NOMO-1 (cell line): ENCODE results near the gene SERINC4.
"Not testable (repeated sequence)": the region's sequence is repeated elsewhere in the genome, so short reads cannot be mapped to it uniquely, and the experiment has no call there.

Experiments used
- DNase-seq, 2 experiments: peaks; one replicate each; lab custom pipeline; 2025; ENCODE audit not compliant: unreplicated experiment in 2 of 2; lab: John Stamatoyannopoulos, UW

Gene SERINC4

DNA sequence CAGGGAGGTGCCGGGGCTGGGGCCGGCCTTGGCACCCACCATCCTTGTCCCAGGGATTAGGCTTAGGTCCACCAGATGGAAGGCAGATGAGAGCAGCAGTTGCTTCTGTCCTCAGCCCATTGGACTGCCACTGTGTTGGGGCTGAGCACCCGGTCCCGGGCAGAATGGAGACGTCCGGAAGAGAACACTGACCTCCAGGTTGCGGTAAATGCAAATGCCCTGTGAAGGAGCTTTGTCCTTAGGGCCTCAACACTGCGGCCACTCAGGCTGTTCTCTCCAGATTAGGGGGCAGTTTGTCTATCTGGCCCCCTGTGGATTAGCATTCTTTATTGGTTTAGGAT is at the start of gene SERINC4:
Gene SERINC4, minus strand, starts transcription at position 276 of the 341 bp plus-strand sequence. Its CDS starts 234 bp downstream, at position 42.
- DNase-seq, result no peak

DNA sequence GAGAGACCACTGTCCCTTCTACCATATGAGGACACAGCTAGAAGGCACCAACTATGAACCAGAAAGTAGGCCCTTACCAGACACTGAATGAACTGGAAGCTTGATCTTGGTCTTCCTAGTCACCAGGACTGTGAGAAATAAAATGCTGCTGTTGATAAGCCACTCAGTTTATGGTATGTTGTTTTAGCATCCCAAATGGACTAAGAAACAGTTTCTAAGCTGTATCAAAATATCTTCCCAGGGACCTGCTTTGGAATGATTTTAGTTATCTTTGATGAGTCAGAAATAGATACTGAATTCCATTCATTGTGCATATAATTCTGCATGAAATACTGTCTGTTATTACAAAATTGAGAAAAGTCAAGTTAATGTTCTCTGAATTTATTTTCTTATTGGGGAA is 45.4 kb upstream of the SERINC4 start:
- no peak for DNase-seq

DNA sequence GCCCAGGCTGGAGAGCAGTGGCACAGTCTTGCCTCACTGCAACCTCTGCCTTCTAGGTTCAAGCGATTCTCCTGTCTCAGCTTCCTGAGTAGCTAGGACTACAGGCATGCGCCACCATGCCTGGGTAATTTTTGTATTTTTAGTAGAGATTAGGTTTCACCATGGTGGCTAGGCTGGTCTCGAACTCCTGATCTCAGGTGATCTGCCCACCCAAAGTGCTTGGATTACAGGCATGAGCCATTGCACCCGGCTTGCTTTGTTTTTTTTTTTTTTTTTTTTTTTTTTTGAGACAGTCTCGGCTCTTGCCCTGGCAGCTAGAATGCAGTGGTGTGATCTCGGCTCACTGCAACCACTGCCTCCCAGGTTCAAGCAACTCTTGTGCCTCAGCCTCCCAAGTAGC is 32.5 kb upstream of the SERINC4 start:
- DNase-seq, result not testable (repeated sequence)

DNA sequence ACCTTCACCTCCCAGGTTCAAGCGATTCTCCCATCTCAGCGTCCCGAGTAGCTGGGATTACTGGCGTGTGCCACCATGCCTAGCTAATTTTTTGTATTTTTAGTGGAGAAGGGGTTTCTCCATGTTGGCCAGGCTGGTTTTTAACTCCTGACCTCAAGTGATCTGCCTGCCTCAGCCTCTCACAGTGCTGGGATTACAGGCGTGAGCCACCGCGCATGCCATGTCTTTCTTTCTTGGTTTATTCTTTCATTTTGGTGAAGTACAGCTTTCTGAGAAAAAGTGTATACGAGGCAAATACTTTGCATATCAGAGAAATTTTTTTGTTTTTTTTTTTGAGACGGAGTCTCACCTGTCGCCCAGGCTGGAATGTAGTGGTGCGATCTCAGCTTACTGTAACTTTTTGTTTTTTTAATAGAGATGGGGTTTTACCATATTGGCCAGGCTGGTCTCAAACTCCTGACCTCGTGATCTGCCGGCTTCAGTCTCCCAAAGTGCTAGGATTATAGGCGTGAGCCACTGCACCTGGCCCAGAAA is 31.6 kb upstream of the SERINC4 start:
- not testable (repeated sequence) for DNase-seq

DNA sequence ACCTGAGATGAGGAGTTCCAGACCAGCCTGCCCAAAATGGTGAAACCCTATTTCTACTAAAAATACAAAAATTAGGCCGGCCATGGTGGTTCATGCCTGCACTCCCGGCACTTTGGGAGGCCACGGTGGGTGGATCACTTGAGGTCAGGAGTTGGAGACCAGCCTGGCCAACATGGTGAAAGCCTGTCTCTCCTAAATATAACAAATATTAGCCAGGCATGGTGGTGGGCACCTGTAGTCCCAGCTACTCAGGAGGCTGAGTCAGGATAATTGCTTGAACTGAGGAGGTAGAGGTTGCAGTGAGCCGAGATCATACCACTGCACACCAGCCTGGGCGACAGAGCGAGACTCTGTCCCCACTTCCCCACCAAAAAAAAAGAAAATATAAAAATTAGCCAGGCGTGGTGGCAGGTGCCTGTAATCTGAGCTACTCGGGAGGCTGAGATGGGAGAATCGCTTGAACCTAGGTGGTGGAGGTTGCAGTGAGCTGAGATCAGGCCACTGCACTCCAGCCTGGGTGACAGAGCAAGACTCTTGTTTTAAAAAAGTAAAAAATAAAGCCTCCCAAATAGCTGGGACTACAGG is 30.8 kb upstream of the SERINC4 start:
- DNase-seq, result not testable (repeated sequence)

DNA sequence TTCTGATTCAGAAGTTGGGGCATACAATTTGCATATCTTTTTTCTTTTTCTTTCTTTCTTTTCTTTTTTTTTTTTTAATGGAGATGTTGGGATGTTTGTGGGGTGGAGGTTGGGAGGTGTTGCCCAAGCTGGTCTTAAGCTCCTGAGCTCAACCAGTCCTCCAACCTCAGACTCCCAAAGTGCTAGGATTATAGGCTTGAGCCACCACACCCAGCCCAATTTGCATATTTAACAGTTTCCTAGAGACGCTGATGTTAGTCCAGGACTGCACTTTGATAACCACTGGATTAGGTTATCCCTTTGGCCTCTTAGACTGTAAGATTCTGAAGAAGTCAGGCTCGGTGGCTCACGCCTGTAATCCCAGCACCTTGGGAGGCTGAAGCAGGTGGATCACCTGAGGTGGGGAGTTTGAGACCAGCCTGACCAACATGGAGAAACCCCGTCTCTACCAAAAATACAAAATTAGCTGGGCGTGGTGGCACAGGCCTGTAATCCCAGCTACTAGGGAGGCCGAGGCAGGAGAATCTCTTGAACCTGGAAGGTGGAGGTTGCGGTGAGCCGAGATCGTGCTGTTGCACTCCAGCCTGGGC is 30.0 kb upstream of the SERINC4 start:
- not testable (repeated sequence) for DNase-seq

DNA sequence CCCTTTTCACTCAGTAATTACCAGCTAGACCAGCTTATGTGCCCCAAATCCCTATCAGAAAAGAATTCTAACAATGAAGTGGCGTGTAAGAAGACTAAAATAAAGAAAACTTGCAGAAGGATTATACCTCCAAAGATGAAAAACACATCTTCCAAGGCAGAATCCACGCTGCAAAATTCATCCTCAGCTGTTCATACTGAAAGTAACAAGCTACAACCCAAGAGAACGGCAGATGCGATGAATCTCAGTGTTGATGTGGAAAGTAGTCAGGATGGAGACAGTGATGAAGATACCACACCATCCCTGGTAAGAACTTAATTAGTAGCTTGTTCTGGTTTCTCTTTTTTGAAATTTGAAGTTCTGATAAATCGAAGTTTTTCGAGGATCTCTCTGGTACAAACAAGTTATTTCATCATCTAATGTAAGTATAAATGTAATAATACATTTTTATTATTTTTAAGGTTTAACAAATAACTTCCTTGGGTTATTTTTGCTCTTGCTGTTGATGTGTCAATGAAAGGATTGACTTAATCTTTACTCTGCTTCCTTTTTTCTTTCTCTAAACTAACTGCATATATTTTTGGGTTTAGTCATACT is 28.1 kb upstream of the SERINC4 start:
- peak in 1 of 2 experiments; percentile 11 for DNase-seq

DNA sequence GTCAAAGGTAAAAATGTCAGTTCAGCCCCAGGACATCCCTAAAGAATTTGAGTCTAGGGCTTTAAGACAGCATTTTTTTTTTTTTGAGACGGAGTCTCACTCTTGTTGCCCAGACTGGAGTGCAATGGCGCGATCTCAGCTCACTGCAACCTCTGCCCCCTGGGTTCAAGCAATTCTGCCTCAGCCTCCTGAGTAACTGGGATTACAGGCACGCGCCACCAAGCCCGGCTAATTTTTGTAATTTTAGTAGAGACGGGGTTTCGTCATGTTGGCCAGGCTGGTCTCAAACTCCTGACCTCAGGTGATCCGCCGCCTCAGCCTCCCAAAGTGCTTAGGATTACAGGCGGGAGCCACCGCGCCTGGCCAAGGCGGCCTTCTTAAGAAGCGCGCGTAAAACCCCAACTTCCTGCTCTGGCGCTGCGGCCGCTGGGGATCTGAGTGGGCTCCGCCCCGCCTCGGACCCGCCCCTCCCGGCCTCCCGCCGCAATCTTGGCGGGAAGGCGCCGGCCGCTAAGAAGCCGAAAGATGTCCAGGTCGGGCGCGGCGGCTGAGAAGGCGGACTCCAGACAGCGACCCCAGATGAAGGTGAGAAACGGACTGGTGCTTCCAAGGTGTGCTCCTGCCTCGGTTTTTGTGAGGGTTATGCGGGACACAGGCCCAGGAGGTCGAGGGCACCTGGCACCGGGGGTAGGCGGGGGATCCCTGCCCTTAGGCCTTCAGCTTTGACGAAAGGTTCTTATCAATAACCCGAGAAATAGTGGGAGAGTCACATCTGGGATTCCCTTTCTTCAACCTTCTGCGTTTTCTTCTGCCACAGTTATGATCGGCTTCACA is 26.7 kb upstream of the SERINC4 start, which contains the start of gene WDR76:
Gene WDR76, plus strand, starts transcription at position 495 of the 834 bp plus-strand sequence. Its CDS starts 31 bp downstream, at position 526.
- DNase-seq, result peak; percentile 72 to 92

DNA sequence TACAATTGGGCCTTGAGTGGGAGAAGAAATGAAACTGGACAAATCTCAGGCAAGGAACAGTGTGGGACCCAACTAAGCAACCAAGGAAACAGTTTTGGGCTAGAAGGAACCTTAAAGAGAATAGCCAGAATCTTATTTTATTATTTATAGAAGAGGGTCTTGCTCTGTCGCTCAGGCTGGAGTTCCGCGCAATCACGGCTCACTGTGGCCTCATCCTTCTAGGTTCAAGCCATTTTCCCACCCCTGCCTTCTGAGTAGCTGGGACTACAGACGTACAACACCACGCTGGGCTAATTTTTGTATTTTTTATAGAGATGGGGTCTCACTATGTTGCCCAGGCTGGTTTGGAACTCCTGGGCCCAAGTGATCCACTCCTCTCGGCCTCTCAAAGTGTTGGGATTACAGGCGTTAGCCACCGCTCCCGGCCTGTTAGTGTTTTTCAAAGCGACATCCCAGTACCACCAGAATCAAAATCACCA is 26.0 kb upstream of the SERINC4 start:
- DNase-seq, result no peak

DNA sequence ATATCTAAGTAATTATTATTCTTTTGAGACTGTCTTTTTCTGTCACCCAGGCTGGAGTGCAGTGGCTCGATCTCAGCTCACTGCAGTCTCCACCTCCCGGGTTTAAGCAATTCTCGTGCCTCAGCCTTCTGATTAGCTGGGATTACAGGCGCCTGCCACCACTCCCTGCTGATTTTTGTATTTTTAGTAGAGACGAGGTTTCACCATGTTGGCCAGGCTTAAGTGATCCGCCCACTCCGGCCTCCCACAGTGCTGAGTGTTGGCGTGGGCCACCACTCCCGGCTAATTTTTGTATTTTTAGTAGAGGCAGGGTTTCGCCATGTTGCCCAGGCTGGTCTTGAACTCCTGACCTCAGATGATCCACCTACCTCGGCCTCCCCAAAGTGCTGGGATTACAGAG is 25.3 kb upstream of the SERINC4 start:
- DNase-seq, result not testable (repeated sequence)

DNA sequence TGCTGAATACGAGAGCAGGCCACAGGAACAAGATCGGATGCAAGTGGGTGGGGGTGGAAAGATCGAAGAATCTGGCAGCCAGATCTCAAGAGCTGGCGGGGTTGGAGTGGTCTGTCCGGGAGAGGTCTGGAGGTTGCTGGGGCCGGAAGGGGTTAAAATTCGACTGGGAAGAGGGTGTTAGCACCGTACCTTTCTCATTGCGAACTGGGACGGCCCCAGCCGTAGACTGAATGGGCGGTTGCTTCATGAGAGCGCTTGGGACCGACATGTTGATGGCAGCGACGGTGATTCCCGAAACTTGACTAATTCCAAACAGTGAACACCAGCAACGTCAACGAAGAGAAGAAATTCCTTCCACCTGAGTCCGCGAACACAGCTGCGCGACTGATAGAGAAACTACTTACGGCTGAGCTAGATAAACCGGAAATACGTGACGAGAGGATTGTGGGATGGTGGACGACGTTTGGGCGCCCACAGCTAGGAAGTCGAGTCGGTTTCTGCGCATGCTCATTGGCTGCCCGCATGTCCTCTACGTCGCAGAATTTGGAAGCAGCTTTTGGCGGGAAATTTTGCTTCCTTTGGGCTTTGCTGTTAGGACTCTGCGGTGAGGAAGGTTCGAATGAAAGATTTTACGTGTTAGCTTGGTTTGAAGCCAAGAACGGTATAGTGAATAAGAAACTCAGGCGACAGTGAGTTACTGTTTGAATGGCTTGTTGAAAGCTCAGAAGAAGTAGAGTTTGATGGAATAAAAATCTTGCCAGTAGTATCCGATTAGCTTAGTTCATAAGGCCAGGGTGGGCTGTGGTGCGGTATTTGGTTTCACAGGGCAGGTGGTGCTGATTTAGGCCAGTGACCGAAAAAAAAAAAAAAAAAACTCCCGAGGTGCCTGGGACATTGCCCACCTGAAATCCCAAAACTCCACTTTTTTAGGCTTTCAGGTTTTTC is 24.6 kb upstream of the SERINC4 start, which contains the start of gene MFAP1:
Gene MFAP1, minus strand, starts transcription at position 389 of the 945 bp plus-strand sequence. Its CDS starts 121 bp downstream, at position 268.
- DNase-seq, result peak; percentile 96 to 97

DNA sequence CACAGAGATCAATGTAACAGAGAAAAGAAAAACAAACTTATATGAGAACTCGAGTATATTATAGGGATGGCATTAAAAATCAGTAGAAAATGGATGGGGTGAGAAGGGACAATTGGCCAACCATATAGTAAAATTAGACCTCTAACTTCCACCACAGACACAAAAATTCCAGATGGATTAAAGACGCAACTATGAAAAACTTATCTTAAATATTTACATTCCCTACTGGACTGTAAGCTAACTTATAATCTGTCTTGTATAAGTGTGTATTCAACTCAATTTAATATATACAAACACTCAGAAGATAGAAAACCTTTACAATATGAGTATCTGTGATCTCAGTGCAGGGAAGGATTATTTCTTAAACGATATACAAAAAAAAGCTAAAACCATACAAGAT is 21.5 kb upstream of the SERINC4 start:
- DNase-seq, result no peak

DNA sequence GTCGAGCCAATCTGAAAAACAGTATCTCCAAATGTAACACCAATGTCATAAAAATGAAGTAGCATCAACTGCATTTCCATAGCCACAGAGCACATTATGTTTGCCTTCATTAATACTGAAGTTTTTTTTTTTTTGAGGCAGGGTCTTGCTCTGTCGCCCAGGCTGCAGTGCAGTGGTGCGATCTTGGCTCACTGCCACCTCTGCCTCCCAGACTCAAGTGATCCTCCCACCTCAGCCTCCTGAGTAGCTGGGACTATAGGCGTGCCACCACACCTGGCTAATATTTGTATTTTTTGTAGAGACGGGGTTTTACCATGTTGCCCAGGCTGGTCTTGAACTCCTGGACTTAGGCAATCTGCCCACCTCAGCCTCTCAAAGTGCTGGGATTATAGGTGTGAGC is 15.0 kb upstream of the SERINC4 start:
- not testable (repeated sequence) for DNase-seq

DNA sequence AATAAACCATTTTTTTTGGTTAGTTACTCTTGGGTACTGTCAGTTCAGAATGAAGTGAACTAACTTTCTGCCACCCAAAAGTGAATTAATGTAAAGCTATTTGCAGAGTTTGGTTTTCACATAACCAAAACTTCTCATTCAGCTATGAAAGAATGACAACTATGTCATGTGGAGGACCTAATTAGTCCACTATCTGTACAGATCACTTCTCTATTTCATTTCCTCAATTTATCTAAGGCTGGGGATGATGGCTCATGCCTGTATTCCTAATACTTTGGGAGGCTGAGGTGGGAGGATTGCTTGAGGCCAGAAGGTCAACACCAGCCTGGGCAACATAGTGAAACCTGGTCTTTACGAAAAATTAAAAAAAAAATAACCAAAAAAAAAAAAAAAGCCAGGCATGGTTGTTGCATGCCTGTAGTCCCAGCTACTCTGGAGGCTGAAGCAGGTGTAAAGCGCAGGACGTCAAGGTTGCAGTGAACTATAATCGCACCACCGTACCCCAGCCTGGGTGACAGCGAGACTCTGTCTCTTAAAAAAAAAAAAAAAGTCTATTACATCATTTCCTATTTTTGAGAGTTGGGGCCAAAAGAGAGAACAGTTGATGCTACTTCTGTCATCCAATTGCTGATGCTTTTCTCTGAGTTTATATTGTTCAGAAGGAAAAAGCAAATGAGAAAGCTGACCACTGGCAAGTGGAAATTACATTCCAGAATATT is 9.1 kb upstream of the SERINC4 start:
- DNase-seq, result peak; percentile 24 to 82

DNA sequence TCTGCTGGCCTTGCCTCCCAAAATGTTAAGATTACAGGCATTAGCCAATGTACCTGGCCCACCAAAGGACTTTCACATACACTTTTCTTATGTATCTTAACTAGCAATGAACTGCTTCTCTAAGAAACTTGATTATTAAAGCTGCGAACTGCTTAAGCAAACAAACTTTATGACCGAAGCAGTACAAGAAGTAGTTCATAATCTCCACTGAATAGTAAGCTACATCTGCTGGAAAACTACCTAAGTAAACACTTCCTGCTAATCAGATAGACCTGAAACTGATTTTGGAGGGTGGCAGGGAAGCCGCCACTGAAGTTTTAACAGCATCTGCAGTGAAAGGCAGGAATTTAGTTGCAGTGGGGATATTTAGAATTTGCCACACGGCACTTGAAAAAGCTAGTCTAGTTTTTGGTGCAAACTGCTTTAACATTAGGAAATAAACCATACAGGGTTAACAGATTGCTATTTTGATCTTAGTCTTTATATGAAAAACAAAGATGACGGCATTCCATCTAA is 8.5 kb upstream of the SERINC4 start:
- no peak for DNase-seq

DNA sequence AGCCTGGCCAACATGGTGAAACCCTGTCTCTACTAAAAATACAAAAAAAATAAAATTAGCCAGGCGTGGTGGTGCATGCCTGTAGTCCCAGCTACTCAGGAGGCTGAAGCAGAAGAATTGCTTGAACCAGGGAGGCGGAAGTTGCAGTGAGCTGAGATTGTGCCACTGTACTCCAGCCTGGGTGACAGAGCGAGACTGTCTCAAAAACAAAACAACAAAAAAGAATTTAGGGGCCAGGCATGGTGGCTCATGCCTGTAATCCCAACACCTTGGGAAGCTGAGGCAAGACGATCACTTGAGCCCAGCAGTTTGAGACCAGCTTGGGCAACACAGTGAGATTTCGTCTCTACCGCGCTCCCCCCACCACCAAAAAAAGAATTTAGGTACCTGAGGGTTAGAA is 2.7 kb upstream of the SERINC4 start:
- not testable (repeated sequence) for DNase-seq

DNA sequence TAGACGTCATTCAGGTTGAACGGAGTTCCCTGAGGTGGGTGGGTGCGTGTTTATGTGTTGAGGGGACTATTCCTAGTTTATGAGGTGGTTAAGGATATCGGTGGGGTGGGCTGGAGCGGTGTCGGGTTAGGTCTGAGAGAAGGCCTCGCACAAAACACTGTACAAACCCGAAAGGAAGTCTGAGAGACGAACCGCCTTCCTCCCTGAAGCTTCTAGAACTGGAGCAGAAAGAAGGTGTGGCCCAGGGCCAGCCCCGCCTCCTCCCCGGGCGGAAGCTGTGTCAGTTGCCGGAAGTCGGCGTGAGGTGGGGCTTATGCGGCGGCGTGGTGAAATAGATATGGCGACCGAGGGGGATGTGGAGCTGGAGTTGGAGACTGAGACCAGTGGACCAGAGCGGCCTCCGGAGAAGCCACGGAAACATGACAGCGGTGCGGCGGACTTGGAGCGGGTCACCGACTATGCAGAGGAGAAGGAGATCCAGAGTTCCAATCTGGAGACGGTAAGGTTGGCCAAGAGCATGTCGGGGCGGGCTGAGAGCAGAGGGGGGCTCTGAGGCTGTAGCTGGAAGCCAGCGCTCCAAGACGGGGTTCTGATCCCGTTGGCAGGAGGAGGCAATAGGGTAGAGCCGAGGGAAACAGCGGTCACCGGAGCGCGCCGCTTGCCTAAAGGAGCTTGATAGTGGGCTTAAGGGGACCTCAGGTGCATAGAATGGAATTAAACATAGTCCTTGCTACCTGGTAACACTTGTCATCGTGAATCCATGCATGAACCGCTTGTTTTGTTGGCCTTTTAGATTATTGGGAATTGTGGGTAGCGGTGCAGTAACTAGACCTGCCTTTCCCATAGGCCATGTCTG is 494 bp upstream of the SERINC4 start, which contains the start of gene HYPK:
Gene HYPK, plus strand, starts transcription at position 314 of the 856 bp plus-strand sequence. Its CDS starts 24 bp downstream, at position 338.
- DNase-seq, result peak; percentile 81 to 95
